Measurements from ENCODE around the gene CCDC137. TPM values are rescaled to one million over a fixed set of nuclear protein-coding genes. Genes with fewer than 3 reads are reported as not detected.
A peak's percentile ranks its signal among the peaks of the same experiment; 100 is the strongest.

Gene CCDC137
- total RNA-seq, 4 donors from 2014 or later = 13.9 to 27.2 (median 17.0) TPM

DNA sequence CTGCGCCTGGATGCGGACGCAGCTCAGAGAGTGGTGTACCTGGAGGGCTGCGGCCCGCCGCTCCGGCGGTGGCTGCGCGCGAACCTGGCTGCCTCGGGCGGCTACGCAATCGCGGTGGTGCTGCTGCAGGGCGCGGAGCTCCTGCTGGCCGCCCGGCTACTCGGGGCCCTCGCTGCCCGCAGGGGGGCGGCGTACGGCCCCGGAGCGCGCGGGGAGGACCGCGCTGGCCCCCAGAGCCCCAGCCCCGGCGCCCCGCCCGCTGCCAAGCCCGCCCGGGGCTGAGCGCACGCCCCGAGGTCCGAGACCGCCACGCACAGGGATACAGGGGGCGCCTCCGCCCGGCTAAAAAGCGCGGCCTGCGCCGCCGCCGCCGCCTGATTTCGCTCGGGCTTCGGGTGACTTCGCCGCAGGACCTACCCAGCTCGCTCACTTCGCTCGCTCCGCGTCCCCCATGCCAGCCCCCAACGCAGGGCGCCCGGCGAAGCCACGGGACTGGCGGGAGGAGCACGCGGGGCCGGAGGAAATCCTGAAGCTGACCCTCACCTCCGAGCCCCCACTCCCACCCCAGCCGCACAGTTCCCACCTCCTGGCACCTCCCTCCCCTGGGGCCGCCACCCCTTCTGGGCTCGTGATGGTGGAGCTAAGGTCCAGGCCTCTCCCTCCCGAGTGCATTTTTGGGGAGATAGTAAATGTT, 18.4 kb upstream of the CCDC137 start:
- Histone ChIP-seq H3K4me3 (no peak overlapping the region), H3K27ac (no peak overlapping the region), H3K9me3 (peaks cover 0 to 6% (median 3%) of the 10 kb centered on the region in 4 donors), H3K27me3 (peaks cover 0 to 4% of the 10 kb centered on the region in 2 donors), H3K36me3 (no peaks in the 10 kb centered on the region), H3K4me1 (no peaks in the 10 kb centered on the region)
- no peak for TF ChIP-seq POLR2A (IDR thresholded peaks at IDR 0.05)
- TF ChIP-seq, protein P1, sequence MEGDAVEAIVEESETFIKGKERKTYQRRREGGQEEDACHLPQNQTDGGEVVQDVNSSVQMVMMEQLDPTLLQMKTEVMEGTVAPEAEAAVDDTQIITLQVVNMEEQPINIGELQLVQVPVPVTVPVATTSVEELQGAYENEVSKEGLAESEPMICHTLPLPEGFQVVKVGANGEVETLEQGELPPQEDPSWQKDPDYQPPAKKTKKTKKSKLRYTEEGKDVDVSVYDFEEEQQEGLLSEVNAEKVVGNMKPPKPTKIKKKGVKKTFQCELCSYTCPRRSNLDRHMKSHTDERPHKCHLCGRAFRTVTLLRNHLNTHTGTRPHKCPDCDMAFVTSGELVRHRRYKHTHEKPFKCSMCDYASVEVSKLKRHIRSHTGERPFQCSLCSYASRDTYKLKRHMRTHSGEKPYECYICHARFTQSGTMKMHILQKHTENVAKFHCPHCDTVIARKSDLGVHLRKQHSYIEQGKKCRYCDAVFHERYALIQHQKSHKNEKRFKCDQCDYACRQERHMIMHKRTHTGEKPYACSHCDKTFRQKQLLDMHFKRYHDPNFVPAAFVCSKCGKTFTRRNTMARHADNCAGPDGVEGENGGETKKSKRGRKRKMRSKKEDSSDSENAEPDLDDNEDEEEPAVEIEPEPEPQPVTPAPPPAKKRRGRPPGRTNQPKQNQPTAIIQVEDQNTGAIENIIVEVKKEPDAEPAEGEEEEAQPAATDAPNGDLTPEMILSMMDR (IDR thresholded peaks at IDR 0.05) = no peak
- DNase-seq = no peak

DNA sequence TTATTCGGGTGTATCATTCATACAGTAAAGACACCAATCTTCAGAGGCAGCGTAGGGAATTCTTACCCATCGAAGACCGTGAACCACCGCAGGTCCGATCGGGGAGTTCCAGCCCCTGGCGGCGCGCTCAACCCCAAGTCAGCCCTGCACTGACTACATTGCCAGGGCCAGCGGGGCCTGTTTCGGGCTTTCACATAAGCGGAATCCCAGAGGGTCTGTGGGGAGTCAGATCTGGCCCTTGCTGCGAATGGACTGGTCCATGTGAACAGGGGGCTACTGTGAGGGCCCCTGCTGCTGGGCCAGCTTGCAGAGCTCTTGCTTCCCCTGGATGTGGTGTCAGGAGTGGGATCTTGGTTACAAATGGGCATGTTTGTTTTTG, 17.8 kb upstream of the CCDC137 start:
- Histone ChIP-seq H3K27me3 (peaks cover 0 to 4% of the 10 kb centered on the region in 2 donors), H3K4me3 (no peak overlapping the region), H3K36me3 (no peaks in the 10 kb centered on the region), H3K9me3 (peaks cover 0 to 6% (median 3%) of the 10 kb centered on the region in 4 donors), H3K4me1 (no peaks in the 10 kb centered on the region), H3K27ac (no peak overlapping the region)
- no peak for DNase-seq
- no peak for TF ChIP-seq POLR2A (IDR thresholded peaks at IDR 0.05)
- TF ChIP-seq, protein P1 (IDR thresholded peaks at IDR 0.05) = no peak

DNA sequence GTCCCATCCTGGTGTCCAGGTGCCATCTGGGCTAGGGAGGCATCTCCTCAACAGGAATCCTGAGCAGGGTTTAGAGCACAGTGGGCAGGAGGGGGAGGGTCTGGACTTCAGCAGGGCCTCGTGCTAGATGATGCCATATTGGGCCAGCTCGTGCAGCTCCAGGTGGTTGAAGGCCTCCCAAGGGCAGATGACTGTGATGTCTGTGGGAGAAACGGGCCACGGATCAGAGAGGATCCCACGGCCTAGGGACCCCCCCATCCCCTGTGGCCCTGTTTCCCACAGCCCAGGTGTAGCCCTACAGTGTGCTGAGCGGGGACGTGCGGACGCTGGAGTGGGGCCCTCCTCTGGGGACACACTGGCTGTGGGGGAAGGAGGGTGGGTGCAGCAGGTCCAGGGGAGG, 15.6 kb upstream of the CCDC137 start:
- peaks cover 0 to 6% (median 3%) of the 10 kb centered on the region in 4 donors for H3K9me3 ChIP-seq
- no peaks in the 10 kb centered on the region for H3K4me1 ChIP-seq
- DNase-seq = no peak
- H3K36me3 ChIP-seq = no peaks in the 10 kb centered on the region
- TF ChIP-seq, protein P1 (IDR thresholded peaks at IDR 0.05) = no peak
- TF ChIP-seq POLR2A (IDR thresholded peaks at IDR 0.05) = no peak
- no peak overlapping the region for H3K27ac ChIP-seq
- H3K4me3 ChIP-seq = no peak overlapping the region
- peaks cover 0 to 4% of the 10 kb centered on the region in 2 donors for H3K27me3 ChIP-seq

DNA sequence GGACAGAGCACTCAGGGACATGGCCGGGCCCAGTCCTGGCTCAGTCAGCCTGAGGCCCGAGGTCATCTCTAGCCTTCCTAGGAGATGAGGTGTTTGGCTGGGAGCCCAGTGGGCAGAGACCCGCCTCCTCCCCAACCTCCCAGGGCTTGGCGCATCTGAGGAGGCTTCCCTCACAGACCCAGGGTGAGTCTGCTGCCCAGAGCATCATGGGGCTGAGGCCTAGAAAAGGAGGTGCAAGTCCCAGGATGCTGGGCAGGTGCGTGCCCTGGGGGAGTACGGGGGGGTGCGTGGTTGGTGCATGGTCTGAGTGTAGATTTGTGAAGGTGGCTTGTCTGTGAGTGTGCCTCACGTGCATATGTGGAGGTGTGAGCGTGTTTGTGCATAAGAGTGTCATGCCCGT, 14.8 kb upstream of the CCDC137 start:
- Histone ChIP-seq H3K4me3 (no peak overlapping the region), H3K9me3 (peaks cover 0 to 6% (median 3%) of the 10 kb centered on the region in 4 donors), H3K27me3 (peaks cover 0 to 4% of the 10 kb centered on the region in 2 donors), H3K27ac (no peak overlapping the region), H3K36me3 (no peaks in the 10 kb centered on the region), H3K4me1 (no peaks in the 10 kb centered on the region)
- DNase-seq = no peak
- no peak for TF ChIP-seq POLR2A (IDR thresholded peaks at IDR 0.05)
- TF ChIP-seq, protein P1 (IDR thresholded peaks at IDR 0.05) = no peak

DNA sequence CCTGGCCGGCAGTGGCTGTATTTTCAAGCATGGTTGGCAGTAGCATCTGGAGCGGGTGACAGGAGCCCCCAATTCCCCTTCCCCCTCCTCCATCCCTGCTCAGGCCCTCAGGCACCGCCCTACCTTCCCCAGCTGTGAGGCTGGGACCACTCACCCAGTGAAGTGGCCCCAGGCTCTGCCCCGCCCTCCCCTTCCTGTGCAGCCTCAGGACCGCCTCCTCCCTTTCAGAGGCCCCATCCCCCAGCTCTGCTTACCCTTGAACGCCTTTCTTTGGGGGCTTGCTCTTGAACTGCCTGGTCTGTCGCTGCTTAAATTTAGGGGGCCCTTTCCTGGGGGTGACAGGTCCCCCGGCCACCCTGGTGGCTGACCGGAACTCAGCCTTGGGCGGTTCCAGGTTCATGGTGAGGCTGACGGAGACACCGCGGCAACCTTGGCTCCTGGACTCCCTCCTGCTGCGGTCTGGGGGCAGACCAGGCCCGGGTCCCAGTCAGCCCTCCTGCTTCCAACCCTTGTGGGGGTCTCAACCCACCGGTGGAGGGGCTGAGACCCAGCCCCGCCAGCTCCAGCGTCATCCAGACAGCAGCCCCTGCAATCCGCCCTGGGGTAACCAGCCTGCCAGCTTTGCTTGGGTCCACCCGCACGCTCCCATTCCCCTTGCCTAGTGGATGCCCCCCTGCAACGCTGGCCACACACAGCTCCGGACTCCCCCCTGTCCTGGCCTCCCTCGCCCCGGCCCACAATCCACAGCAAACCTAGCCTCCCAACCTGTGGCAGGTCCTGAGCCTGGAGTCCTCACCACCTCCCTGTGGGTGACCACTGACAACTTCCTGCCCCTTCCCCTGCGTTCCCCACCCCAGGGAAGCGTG, 13.4 kb upstream of the CCDC137 start:
- peak overlapping the region in 3 of 4 donors; percentile 17 to 29 (median 27) for H3K4me3 ChIP-seq
- H3K27me3 ChIP-seq = peaks cover 0 to 3% of the 10 kb centered on the region in 2 donors
- H3K9me3 ChIP-seq = peaks cover 0 to 6% (median 3%) of the 10 kb centered on the region in 4 donors
- TF ChIP-seq POLR2A (IDR thresholded peaks at IDR 0.05) = no peak
- TF ChIP-seq, protein P1 (IDR thresholded peaks at IDR 0.05) = no peak
- no peaks in the 10 kb centered on the region for H3K36me3 ChIP-seq
- no peak overlapping the region for H3K27ac ChIP-seq
- DNase-seq = no peak
- no peaks in the 10 kb centered on the region for H3K4me1 ChIP-seq
